GM15510 (cell line): Measurements from ENCODE around the gene C16orf86.
A peak's percentile ranks its signal among the peaks of the same experiment; 100 is the strongest.

Experiments
- POLR2A ChIP-seq: IDR thresholded peaks from 3 replicates; pipeline ENCODE4 v1.6.1; 2011; ENCODE audit warnings: borderline replicate concordance; ENCODE audit not compliant: insufficient read length; ENCODE audit errors: extremely low read depth

C16orf86 gene

GRCh38 chr16:67651039-67651438, 15.6 kb upstream of the C16orf86 start:
- TF ChIP-seq POLR2A: no peak

DNA sequence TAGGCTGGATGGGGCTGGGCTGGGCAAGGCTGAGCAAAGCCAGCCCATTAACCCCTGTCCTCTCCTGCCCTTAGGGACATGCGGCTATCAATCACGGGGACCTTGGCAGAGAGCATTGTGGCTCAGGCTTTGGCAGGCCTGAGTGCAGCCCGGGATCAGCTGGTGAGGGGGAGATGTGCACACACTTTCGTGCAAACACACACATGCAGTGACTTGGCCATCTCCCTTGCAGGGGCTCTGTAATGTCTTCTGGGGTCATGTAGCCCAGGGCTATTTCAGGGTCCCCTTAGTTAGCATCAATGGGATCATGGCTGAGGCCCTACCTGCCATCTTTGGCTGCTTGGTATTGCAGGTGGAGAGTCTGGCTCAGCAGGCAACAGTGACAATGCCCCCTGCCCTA, 14.8 kb upstream of the C16orf86 start:
- no peak for TF ChIP-seq POLR2A

GRCh38 chr16:67652578-67653127, 14.0 kb upstream of the C16orf86 start:
- no peak for TF ChIP-seq POLR2A

- TF ChIP-seq POLR2A: no peak
Measured at GRCh38 chr16:67653128-67653788, 13.4 kb upstream of the C16orf86 start.

DNA sequence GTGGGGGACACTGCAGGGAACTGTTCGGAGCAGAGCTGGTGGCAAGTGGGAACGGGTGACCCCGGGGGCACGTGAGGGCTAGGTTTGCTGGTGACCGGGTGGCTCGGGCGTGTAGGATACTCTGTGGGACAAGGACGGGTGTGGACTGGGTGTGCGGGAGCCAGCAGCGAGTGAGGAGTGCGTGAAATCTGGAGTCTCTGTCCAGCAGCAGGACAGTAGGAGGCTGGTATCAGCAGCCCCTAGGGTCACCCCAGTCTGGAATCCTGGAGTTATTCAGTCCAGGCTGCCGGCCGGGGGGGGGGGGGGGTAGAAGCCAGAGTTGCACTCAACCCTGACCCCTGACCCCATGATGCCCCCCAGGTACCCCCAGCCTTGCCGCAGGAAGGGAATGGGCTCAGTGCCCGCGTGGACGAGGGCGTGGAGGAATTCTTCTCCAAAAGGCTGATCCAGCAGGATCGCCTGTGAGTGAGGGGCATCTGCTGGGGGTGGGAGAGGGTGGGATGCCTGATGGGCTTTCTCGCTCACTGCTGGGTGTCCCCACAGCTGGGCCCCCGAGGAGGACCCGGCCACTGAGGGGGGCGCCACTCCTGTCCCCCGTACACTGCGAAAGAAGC, 12.7 kb upstream of the C16orf86 start:
- TF ChIP-seq POLR2A: no peak

DNA sequence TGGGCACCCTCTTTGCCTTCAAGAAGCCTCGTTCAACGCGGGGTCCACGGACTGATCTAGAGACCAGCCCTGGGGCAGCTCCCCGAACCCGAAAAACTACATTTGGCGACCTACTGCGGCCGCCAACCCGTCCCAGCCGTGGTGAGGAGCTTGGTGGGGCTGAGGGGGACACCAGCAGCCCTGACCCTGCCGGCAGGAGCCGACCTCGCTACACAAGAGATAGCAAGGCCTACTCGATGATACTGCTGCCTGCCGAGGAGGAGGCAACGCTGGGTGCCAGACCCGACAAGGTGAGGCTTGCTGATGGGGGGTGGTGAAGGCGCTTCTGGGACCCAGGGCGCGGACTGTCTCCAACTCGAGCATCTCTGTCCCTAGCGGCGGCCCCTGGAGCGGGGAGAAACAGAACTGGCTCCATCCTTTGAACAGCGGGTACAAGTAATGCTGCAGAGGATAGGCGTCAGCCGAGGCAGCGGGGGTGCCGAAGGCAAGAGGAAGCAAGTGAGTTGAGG, 12.2 kb upstream of the C16orf86 start:
- TF ChIP-seq POLR2A: no peak

GRCh38 chr16:67655363-67655762, 11.3 kb upstream of the C16orf86 start:
- no peak for TF ChIP-seq POLR2A

DNA sequence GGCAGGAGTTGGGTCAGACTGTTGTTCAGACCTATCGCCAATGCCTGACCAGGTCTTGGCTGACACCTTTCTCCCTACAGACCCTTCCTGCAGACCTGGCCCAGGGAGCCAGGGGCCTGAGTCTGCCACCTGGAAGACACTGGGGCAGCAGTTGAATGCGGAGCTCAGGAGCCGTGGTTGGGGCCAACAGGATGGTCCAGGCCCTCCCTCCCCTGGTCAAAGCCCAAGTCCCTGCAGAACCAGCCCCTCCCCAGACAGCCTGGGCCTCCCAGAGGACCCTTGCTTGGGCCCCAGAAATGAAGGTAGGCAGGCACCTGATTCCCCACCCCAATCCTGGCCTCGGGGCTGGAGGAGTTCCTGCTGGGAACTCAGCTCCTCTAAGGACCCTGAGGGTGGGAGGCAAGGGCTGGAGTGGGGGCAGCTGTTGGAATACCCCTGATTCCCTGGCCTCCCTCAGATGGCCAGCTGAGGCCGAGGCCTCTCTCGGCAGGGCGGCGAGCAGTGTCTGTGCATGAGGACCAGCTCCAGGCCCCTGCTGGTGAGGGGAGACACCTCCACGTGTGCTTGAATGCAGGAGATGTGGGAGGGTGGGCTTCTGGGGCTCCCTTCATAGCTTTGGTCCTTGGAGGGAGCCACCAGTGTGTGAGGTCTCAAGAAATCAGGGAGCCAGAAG, 10.1 kb upstream of the C16orf86 start:
- no peak for TF ChIP-seq POLR2A

- no peak for TF ChIP-seq POLR2A
Measured at GRCh38 chr16:67657017-67657608, 9.5 kb upstream of the C16orf86 start.

DNA sequence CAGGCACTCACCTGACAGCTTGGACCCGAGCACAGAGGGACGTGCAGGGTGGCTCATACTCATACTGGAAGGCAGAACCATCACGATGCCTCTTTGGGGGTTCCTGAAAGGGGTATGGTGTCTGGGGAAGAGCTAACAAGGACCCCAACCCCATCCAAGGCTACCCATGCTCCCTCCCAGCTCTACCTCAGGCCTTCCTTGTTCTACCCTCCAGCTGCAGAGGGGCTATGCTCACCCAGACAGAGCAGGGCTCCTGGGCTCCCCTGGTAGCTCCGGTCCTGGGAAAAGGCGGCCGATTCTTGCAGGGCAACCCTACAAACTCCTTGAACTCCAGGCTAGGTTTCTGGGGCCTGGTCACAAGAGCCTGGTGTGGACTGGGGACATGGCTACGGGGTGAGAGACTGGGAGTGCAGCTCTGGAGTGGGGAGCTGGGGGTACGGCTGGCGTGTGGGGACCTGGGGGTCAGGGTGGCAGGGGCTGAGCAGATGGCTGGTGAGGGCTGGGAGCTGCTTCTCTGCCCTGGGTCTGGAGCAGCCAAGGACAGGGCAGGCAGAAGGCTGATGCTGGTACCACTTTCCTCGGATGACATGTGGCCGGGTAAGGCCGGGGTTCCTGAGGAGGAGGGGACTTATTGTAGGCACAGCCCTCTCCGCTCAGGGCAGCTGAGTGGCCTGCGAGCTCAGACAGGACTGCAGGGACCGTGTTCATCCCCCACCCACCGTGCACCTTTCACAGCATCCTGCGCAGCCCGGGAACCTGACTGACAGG, 8.7 kb upstream of the C16orf86 start:
- TF ChIP-seq POLR2A: no peak

DNA sequence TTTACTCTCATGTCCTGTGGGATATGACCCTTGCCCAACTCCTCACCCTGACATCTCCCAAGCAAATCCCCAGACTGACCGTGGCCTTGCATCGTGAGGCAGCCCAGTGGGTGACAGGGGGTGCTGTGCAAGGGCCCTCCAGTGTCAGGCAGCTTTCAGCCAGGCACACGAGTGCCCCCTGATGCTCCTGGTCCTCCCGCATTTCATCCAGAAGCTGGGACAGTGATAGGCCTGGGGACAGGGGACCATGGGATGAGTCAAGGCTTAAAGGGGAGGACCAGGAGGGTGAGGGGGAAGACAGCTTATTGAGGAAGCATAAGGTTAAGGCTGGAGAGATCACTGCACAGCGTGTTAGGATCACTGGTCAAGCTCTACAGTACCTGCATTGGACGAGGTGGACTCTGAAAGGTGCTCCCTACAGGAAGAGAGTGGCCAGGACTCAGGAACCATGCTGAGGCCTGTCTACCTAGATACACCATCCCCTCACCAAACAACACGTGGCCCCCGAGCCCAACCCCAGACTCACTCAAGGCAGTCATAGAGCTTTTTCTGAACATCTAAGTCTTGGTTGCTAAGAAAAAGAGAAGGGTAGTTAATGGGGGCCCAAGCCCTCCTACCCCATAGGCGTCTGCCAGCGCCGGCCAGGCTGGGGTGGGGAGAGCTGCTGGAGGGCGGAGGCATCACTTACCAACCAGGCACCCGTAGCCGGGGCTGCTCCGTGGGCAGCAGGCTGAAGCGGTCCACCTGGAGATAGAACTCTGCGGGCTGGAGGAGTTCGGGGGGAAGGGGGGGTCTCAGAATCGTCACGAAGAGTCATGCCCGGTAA, 7.6 kb upstream of the C16orf86 start:
- TF ChIP-seq POLR2A: no peak

DNA sequence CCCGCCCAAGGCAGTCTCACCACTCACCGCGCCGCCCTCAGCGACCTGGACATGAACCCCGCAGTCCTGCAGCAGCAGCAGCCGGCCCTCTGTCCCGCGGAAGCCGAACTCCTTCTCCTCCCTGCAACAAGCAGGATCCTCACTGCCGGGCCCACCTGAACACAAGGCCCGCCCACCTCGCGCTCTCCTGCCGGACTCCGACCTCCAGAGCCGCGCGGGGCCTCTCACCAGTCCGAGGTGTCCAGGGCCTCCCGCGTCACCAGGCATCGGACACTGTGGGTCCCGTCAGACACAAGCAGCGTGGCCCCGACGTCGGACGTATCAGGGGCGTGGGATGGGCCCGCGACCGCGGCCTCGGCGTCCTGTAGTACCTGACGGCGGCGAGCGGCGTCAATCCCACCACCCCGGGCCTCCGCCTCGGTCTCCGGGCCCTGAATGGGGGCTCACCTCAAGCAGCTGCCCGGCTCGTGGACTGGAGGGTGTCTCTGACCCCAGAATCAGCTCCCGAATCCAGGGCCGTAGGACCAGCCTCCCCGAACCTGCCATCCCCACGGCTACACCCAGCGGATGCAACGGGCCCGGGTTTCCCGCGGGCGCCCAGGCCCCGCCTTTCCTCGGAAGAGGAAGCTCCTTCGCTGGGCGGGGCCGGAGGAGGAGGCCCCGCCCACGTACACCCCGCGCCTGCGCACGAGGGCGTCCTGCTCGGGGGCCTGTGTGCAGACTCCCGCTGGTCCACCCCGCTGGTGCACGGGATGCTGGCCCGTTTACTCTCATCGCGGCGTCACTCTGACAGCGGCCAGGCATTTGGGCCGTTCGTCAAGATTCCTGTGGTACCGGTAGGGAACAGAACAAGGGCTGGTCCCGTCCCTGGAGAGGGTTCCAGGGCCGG, 6.7 kb upstream of the C16orf86 start, which contains the start of gene ACD:
TSS of gene ACD (minus strand) at position 586 of the 889 bp plus-strand sequence. CDS start at position 546, 40 bp downstream.
- peak; percentile 92 for TF ChIP-seq POLR2A
